Tibial nerve (tissue), 4 donors: ENCODE measurements around the gene ERP44.

ENCODE experiments used
- CTCF ChIP-seq, 5 experiments: fragments of 200-600 bp in 3 of 5; fragments of 450-650 bp in 2 of 5; sonication (generic) in 3 of 5; IDR thresholded peaks; one replicate each; pipeline ENCODE4 v1.5.1; 2016 to 2019; ENCODE audit warnings: antibody characterized with exemption in 5 of 5, mild to moderate bottlenecking in 3 of 5, moderate library complexity in 2 of 5
- EP300 ChIP-seq, 2 donors: sonication (generic); formaldehyde crosslinking; IDR thresholded peaks; one replicate each; pipeline ENCODE4 v1.6.1; 2017; ENCODE audit warnings: antibody characterized with exemption in 2 of 2, mild to moderate bottlenecking in 1 of 2
- POLR2A ChIP-seq, 2 donors: fragments of 450-650 bp; IDR thresholded peaks; one replicate each; pipeline ENCODE4 v1.6.1; 2017; ENCODE audit warnings: antibody characterized with exemption in 2 of 2, mild to moderate bottlenecking in 2 of 2, moderate library complexity in 2 of 2

GRCh38 chr9:100013573-100013972 lies 85.2 kb downstream of the ERP44 start:
- no peak for TF ChIP-seq CTCF (IDR thresholded peaks at IDR 0.05)
- TF ChIP-seq POLR2A (IDR thresholded peaks at IDR 0.05), result no peak
- TF ChIP-seq EP300 (IDR thresholded peaks at IDR 0.05), result no peak
